OCI-LY7 (cell line): ENCODE results near the gene PRKAR2A.

ENCODE experiments used
- EZH2phosphoT487 ChIP-seq: fragments of 200-600 bp; sonication (generic); IDR thresholded peaks from 2 replicates; pipeline ENCODE4 v1.6.1; 2018; ENCODE audit warnings: low read depth, borderline replicate concordance, mild to moderate bottlenecking, mixed run types, antibody characterized with exemption, low read length, moderate library complexity, mixed read lengths
- TF ChIP-seq, protein P1 (sequence below): fragments of 200-600 bp; sonication (generic); conservative IDR thresholded peaks from 2 replicates; pipeline ENCODE4 v1.5.1; 2014; ENCODE audit warnings: mild to moderate bottlenecking, antibody characterized with exemption, low read length, moderate library complexity, mixed read lengths

DNA sequence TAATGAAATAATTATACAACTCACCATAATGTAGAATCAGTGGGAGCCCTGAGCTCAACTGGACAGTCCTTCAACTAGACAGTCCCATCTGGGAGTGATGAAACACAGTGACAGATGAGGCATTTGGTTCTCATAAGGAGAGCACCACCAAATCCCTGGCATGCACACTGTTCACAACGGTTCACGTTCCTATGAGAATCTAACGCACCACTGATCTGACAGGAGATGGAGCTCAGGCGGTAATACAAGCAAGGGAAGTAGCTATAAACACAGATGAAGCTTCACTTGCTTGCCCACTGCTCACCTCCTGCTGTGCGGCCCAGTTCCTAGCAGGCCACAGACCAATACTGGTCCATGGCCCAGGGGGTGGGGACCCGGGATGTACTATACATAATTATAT, 17.0 kb downstream of the PRKAR2A start:
- TF ChIP-seq, protein P1, sequence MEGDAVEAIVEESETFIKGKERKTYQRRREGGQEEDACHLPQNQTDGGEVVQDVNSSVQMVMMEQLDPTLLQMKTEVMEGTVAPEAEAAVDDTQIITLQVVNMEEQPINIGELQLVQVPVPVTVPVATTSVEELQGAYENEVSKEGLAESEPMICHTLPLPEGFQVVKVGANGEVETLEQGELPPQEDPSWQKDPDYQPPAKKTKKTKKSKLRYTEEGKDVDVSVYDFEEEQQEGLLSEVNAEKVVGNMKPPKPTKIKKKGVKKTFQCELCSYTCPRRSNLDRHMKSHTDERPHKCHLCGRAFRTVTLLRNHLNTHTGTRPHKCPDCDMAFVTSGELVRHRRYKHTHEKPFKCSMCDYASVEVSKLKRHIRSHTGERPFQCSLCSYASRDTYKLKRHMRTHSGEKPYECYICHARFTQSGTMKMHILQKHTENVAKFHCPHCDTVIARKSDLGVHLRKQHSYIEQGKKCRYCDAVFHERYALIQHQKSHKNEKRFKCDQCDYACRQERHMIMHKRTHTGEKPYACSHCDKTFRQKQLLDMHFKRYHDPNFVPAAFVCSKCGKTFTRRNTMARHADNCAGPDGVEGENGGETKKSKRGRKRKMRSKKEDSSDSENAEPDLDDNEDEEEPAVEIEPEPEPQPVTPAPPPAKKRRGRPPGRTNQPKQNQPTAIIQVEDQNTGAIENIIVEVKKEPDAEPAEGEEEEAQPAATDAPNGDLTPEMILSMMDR: no peak
- no peak for TF ChIP-seq EZH2phosphoT487
